Neural crest cell (in vitro differentiated cells): ENCODE measurements around the gene NDUFA3. TPM values are rescaled to one million over a fixed set of nuclear protein-coding genes. Genes with fewer than 3 reads are reported as not detected.

Experiments used
- DNase-seq: peaks from one replicate; pipeline ENCODE4 v3.0.0; 2021; ENCODE audit warnings: low read depth, mixed read lengths, low spot score
- H3K27ac Mint-ChIP-seq: one replicate; pipeline ENCODE4 v1.8.0; 2021; ENCODE audit warnings: mild to moderate bottlenecking, mixed read lengths; ENCODE audit not compliant: unreplicated experiment
- H3K27me3 Mint-ChIP-seq: 2 replicates; pipeline ENCODE4 v1.8.0; 2021; ENCODE audit warnings: low read depth, mild to moderate bottlenecking, mixed read lengths
- H3K36me3 Mint-ChIP-seq: 2 replicates; pipeline ENCODE4 v1.8.0; 2021; ENCODE audit warnings: low read depth, mild to moderate bottlenecking, mixed read lengths
- H3K4me1 Mint-ChIP-seq: 2 replicates; pipeline ENCODE4 v1.8.0; 2021; ENCODE audit warnings: mixed read lengths
- H3K4me3 Mint-ChIP-seq: one replicate; pipeline ENCODE4 v1.8.0; 2021; ENCODE audit warnings: mild to moderate bottlenecking, mixed read lengths
- H3K9me3 Mint-ChIP-seq: 2 replicates; pipeline ENCODE4 v1.8.0; 2021; ENCODE audit warnings: mixed read lengths
- CTCF ChIP-seq: fragments of 200-600 bp; sonication (generic); conservative IDR thresholded peaks from 2 replicates; pipeline ENCODE4 v1.5.0; 2021; ENCODE audit warnings: antibody characterized with exemption, mild to moderate bottlenecking
- long read RNA-seq: library from polyadenylated mRNA; unstranded; transcript quantifications from one replicate; pipeline ENCODE4 v2.0.0, GENCODE V29; 2020
- total RNA-seq: library from RNA; stranded (reverse); gene quantifications from 2 replicates; pipeline ENCODE4 v1.2.1, GENCODE V29; 2021

Gene NDUFA3
- 131 and 162 TPM in 2 replicates for total RNA-seq
- long read RNA-seq, transcript NDUFA3-214 (4 exons, 963 nt): major isoform, 12 of 16 reads
- long read RNA-seq, partial matches to known transcripts: 0 of 16 reads
- long read RNA-seq, other reads (novel, unspliced or antisense): 1 of 16 reads

GRCh38 chr19:54102421-54103169, at the start of gene NDUFA3:
TSS of gene NDUFA3 (plus strand) at chr19:54102855. CDS start at chr19:54102879, 24 bp downstream.
- H3K4me1 Mint-ChIP-seq: peaks cover 13% of the 10 kb centered on the region
- H3K9me3 Mint-ChIP-seq: no peaks in the 10 kb centered on the region
- peaks cover 3% of the 10 kb centered on the region for H3K36me3 Mint-ChIP-seq
- H3K27me3 Mint-ChIP-seq: peaks cover 18% of the 10 kb centered on the region
- H3K27ac Mint-ChIP-seq: peak within 1 kb of the TSS; percentile 96
- peak; percentile 92 for DNase-seq
- no peak for TF ChIP-seq CTCF
- H3K4me3 Mint-ChIP-seq: peak within 1 kb of the TSS; percentile 94

GRCh38 chr19:54062643-54063042, 40.0 kb upstream of the NDUFA3 start:
- Mint-ChIP-seq H3K4me1 (peaks cover 6% of the 10 kb centered on the region), H3K9me3 (no peaks in the 10 kb centered on the region), H3K4me3 (no peak overlapping the region), H3K27me3 (no peaks in the 10 kb centered on the region), H3K27ac (no peak overlapping the region), H3K36me3 (no peaks in the 10 kb centered on the region)
- DNase-seq: no peak
- no peak for TF ChIP-seq CTCF

- DNase-seq: no peak
- Mint-ChIP-seq H3K4me3 (no peak within 1 kb of the TSS), H3K36me3 (no peaks in the 10 kb centered on the region), H3K4me1 (peaks cover 1% of the 10 kb centered on the region), H3K27ac (no peak within 1 kb of the TSS), H3K9me3 (no peaks in the 10 kb centered on the region), H3K27me3 (no peaks in the 10 kb centered on the region)
- no peak for TF ChIP-seq CTCF
Observed at GRCh38 chr19:54063350-54064116, 39.1 kb upstream of the NDUFA3 start, which contains the start of gene VSTM1. TSS of gene VSTM1 (minus strand) at chr19:54063897. CDS start at chr19:54063777, 120 bp downstream.

- Mint-ChIP-seq H3K36me3 (no peaks in the 10 kb centered on the region), H3K27ac (no peak overlapping the region), H3K9me3 (no peaks in the 10 kb centered on the region), H3K4me1 (no peaks in the 10 kb centered on the region), H3K4me3 (no peak overlapping the region), H3K27me3 (peaks cover 4% of the 10 kb centered on the region)
- TF ChIP-seq CTCF: no peak
- no peak for DNase-seq
Observed at GRCh38 chr19:54069470-54069869, 33.2 kb upstream of the NDUFA3 start.

GRCh38 chr19:54073829-54074228, 28.8 kb upstream of the NDUFA3 start:
- DNase-seq: no peak
- no peaks in the 10 kb centered on the region for H3K9me3 Mint-ChIP-seq
- H3K4me3 Mint-ChIP-seq: no peak overlapping the region
- H3K36me3 Mint-ChIP-seq: no peaks in the 10 kb centered on the region
- H3K4me1 Mint-ChIP-seq: no peaks in the 10 kb centered on the region
- no peak overlapping the region for H3K27ac Mint-ChIP-seq
- peaks cover 4% of the 10 kb centered on the region for H3K27me3 Mint-ChIP-seq
- TF ChIP-seq CTCF: no peak
